ENCODE data around the gene SLC22A23.

SLC22A23 gene

DNA sequence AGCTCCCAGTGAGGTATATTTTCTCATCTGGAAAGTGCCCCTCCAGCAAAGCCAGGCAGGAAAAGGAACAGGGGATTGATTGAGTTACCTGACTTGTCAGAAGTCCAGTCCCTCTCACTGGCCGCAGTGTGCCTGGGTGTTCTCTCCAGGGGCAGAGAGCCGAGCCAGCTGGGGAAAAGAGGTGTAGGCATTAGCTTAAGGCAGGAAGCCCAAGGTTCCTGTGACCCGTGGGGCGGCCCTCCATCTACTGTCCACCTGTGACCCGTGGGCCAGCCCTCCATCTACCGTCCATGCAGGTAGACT lies 195.4 kb downstream of the SLC22A23 start:
- TF ChIP-seq GATA3 (IDR thresholded peaks at IDR 0.05; ENCODE audit: low read depth, low read length) (no peak), GATA2 (IDR thresholded peaks at IDR 0.05; ENCODE audit: low read depth, low read length) (no peak)

- TF ChIP-seq GATA2 (IDR thresholded peaks at IDR 0.05; ENCODE audit: low read depth, low read length) (no peak), GATA3 (IDR thresholded peaks at IDR 0.05; ENCODE audit: low read depth, low read length) (no peak)
Measured at GRCh38 chr6:3260772-3261517, 195.9 kb downstream of the SLC22A23 start.

DNA sequence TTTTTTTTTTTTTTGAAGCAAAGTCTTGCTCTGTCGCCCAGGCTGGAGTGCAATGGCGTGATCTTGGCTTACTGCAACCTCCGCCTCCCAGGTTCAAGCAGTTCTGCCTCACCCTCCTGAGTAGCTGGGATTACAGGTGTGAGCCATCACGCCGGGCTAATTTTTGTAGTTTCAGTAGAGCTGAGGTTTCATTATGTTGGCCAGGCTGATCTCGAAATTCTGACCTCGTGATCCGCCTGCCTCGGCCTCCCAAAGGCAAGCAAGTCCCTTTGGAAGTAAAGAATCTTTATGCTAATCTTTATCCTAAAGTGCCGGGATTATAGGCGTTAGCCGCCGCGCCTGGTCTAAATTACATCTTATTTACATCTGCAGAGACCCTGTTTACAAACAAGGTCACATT lies 196.6 kb downstream of the SLC22A23 start:
- TF ChIP-seq GATA3 (IDR thresholded peaks at IDR 0.05; ENCODE audit: low read depth, low read length), result no peak
- no peak for TF ChIP-seq GATA2 (IDR thresholded peaks at IDR 0.05; ENCODE audit: low read depth, low read length)

DNA sequence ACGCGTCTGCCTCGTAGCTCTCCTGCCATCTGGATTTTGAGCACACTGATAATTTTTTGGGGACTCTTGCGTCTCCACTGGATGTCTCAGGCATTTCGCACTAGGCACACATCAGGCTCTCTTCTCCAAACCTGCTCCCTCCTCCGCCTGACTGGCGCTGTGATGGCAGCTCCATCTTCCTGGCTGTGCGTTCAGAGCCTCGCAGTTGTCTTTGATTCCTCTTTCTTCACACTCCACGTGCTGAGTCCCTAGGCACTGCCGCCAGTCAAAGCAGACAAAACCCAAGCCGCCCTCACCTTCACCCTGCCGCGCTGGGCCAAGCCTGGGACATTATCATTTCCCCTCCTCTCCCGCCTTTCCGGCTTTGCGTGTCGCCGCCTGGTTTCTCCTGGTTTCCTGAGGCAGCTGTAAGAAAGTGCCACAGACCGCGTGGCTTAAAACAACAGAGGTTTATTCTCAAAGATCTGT lies 197.3 kb downstream of the SLC22A23 start:
- TF ChIP-seq GATA3 (IDR thresholded peaks at IDR 0.05; ENCODE audit: low read depth, low read length) (no peak), GATA2 (IDR thresholded peaks at IDR 0.05; ENCODE audit: low read depth, low read length) (no peak)

DNA sequence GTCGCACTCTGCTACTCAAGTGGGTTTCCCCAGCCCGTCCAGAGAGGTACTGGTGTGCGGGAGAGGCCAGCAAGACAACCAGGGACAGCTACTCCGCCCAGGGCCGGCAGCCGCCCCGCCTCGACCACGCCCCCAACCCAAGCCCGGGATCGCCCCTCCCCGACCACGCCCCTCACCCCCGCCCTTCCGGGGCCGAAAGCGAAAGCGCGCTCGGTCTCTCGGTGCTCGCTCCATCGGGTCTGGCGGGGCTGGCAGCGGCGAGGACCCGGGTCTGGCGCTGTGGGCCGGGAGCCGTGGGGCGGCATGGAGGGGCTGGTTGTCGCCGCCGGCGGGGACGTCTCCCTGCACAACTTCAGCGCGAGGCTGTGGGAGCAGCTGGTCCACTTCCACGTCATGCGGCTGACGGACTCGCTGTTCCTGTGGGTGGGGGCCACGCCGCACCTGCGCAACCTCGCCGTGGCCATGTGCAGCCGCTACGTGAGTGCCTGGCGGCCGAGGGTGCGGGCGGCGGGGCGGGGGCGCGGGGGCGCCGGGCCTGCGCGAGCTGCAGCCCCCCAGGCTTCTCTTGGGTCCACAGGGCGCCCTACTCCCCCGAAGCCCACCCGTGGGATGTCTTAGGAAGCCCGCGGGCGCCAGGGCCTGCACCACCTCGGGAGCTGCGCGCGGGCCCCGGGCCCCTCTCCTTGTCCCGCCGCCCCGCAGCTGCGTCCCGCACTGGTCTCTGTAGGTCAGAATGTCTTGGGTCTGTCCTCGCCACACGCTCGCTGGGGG lies 197.9 kb downstream of the SLC22A23 start, which contains the start of gene PSMG4:
PSMG4 (plus strand) TSS at position 228 of the 771 bp plus-strand sequence; CDS start at position 304, 76 bp downstream.
- TF ChIP-seq GATA2 (IDR thresholded peaks at IDR 0.05; ENCODE audit: low read depth, low read length), result no peak
- TF ChIP-seq GATA3 (IDR thresholded peaks at IDR 0.05; ENCODE audit: low read depth, low read length), result no peak

DNA sequence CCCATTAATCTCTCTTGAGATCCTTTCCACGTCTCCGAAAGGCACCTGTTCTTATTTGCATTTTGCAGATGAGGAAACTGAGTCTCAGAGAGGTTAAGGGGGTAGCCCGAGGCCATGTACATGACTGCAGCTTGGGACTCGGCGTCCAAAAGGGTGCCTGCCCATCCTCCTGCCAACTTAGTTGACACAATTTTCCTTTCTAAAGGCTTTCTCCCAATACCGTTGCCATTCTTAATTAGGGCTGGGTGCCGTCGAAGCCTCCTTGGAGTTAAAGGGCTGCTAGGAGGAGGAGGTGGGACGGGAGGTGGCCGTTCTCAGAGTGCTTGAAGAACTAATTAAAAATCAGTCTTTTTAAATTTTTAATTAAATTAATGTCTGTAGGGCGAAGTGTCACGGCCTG lies 198.6 kb downstream of the SLC22A23 start:
- TF ChIP-seq GATA2 (IDR thresholded peaks at IDR 0.05; ENCODE audit: low read depth, low read length), result no peak

DNA sequence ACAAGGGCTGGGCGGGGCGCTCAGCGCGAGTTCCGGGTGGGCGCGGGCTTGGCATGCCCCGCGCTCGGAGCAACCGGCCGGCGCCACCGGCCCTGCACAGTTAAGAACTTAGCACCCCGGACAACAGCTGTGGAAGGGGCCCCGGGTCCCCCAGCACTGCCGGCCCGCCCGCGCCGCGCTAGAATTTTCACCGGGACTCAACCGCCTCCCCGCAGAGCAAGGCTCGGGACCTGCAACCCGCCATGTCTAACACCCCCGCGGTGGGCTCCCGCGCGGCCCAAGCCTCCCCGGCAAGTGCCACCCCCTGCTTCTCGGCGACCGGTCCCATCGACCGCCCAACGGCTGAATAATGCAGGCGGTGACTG lies 203.3 kb downstream of the SLC22A23 start:
- no peak for TF ChIP-seq GATA2 (IDR thresholded peaks at IDR 0.05; ENCODE audit: low read depth, low read length)
- no peak for TF ChIP-seq GATA3 (IDR thresholded peaks at IDR 0.05; ENCODE audit: low read depth, low read length)

DNA sequence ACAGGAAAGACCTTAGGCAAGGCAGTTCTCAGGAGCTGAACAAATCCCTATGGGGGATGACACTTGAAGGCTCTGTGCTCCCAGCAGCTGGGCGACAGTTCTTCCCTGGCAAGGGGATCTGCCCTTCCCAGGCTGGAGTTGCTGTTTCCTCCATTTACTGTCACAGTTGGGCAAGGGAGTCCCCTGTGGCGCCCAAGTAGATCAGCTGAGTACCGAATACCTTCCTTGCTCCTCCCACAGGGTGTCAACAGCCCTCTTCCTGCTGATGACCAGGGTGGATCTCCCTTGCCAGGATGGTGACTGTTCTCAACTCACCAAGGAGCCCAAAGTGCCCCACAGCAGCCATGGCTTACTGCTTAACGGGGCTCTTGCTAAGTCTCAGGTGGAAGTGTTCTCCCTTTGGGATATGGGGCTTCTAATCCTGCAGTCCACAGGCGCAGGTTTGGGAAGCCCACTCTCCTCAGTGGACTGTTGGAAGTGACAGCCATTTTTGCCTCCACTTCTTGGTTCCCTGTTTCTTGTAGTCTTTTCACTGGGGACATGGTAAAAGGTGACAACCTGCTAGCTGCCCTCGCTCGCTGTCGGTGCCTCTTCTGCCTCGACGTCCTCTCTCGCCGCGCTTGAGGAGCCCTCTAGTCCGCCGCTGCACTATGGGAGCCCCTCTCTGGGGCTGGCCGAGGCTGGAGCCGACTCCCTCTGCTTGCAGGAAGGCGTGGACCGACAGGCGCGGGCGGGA lies 203.8 kb downstream of the SLC22A23 start:
- TF ChIP-seq GATA2 (IDR thresholded peaks at IDR 0.05; ENCODE audit: low read depth, low read length), result no peak
- no peak for TF ChIP-seq GATA3 (IDR thresholded peaks at IDR 0.05; ENCODE audit: low read depth, low read length)

DNA sequence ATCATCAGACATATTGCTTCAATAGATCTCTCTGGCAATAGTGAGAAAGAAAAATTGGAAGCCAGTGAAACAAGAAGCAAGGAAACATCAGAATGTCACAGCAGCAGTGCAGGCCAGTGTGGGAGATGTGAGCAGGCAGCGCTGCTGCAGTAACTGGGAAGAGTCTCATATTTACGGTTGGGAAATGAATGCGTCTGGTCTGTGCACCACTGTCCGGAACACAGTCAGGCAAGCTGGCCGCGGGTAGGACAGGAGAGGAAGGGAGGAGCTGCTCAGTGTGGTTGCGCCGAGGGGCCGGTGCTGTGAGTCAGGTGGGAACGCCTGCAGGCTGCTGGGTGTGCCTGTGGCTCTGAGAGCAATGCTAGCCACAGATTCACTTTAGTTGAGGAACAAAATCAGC lies 204.5 kb downstream of the SLC22A23 start:
- no peak for TF ChIP-seq GATA2 (IDR thresholded peaks at IDR 0.05; ENCODE audit: low read depth, low read length)
- no peak for TF ChIP-seq GATA3 (IDR thresholded peaks at IDR 0.05; ENCODE audit: low read depth, low read length)

- TF ChIP-seq GATA3 (IDR thresholded peaks at IDR 0.05; ENCODE audit: low read depth, low read length), result no peak; the same call in 1 of the 2 replicates
- TF ChIP-seq GATA2 (IDR thresholded peaks at IDR 0.05; ENCODE audit: low read depth, low read length), result peak; percentile 87
Measured at GRCh38 chr6:3251462-3252314, 205.2 kb downstream of the SLC22A23 start.

GRCh38 chr6:3250231-3250675 lies 206.6 kb downstream of the SLC22A23 start:
- no peak for TF ChIP-seq GATA3 (IDR thresholded peaks at IDR 0.05; ENCODE audit: low read depth, low read length)
- TF ChIP-seq GATA2 (IDR thresholded peaks at IDR 0.05; ENCODE audit: low read depth, low read length), result no peak

- TF ChIP-seq GATA2 (IDR thresholded peaks at IDR 0.05; ENCODE audit: low read depth, low read length), result no peak
- no peak for TF ChIP-seq GATA3 (IDR thresholded peaks at IDR 0.05; ENCODE audit: low read depth, low read length)
Measured at GRCh38 chr6:3249821-3250220, 207.0 kb downstream of the SLC22A23 start.
